SK-N-MC (cell line): ENCODE data around the gene TIMM21.

Source experiments
- DNase-seq: peaks from one replicate; pipeline ENCODE4 v3.0.0-alpha.2; 2011; ENCODE audit warnings: low read depth, low spot score
- H3K27ac ChIP-seq: fragments of 200-600 bp; sonication (generic); 2 replicates; pipeline ENCODE4 v1.5.1; 2016; ENCODE audit warnings: mixed run types
- H3K36me3 ChIP-seq: fragments of 200-600 bp; sonication (generic); 2 replicates; pipeline ENCODE4 v1.6.1; 2017; ENCODE audit warnings: antibody characterized with exemption, low read length, mixed read lengths; ENCODE audit not compliant: insufficient read depth
- H3K4me3 ChIP-seq: fragments of 200-600 bp; sonication (generic); 2 replicates; pipeline ENCODE4 v1.5.1; 2016
- H3K9ac ChIP-seq: fragments of 200-600 bp; sonication (generic); 2 replicates; pipeline ENCODE4 v1.8.0; 2017; ENCODE audit warnings: mixed run types, mixed read lengths; ENCODE audit not compliant: insufficient read length
- H3K9me3 ChIP-seq: fragments of 200-600 bp; sonication (generic); 2 replicates; pipeline ENCODE4 v1.6.1; 2017; ENCODE audit warnings: low read depth, mild to moderate bottlenecking, antibody characterized with exemption, low read length, moderate library complexity, mixed read lengths
- EZH2 ChIP-seq: fragments of 200-600 bp; sonication (generic); IDR thresholded peaks from one replicate; pipeline ENCODE4 v1.6.1; 2017; ENCODE audit warnings: antibody characterized with exemption
- FOXP2 ChIP-seq: optimal IDR thresholded peaks from 2 replicates; pipeline ENCODE3; 2011; ENCODE audit warnings: mild to moderate bottlenecking, moderate library complexity; ENCODE audit not compliant: insufficient read depth; ENCODE audit errors: extremely low read length, control extremely low read depth
- POLR2AphosphoS5 ChIP-seq: IDR thresholded peaks from 2 replicates; pipeline ENCODE4 v1.6.1; 2012; ENCODE audit warnings: mild to moderate bottlenecking, low read depth, low read length, borderline replicate concordance

The TIMM21 gene

GRCh38 chr18:74123200-74123599 lies 25.1 kb upstream of the TIMM21 start:
- Histone ChIP-seq H3K9ac (no peak overlapping the region), H3K4me3 (no peak overlapping the region), H3K27ac (no peak overlapping the region), H3K9me3 (no peaks in the 10 kb centered on the region), H3K36me3 (no peaks in the 10 kb centered on the region)
- DNase-seq: no peak
- no peak for TF ChIP-seq FOXP2
- TF ChIP-seq POLR2AphosphoS5: no peak
- TF ChIP-seq EZH2: no peak

GRCh38 chr18:74124642-74125041 lies 23.7 kb upstream of the TIMM21 start:
- Histone ChIP-seq H3K9ac (no peak overlapping the region), H3K27ac (no peak overlapping the region), H3K9me3 (no peaks in the 10 kb centered on the region), H3K4me3 (no peak overlapping the region), H3K36me3 (no peaks in the 10 kb centered on the region)
- no peak for DNase-seq
- TF ChIP-seq POLR2AphosphoS5 (no peak), EZH2 (no peak), FOXP2 (no peak)

GRCh38 chr18:74126684-74127655 lies 21.4 kb upstream of the TIMM21 start:
- DNase-seq: no peak
- Histone ChIP-seq H3K4me3 (no peak overlapping the region), H3K36me3 (no peaks in the 10 kb centered on the region), H3K27ac (no peak overlapping the region), H3K9ac (no peak overlapping the region), H3K9me3 (no peaks in the 10 kb centered on the region)
- no peak for TF ChIP-seq FOXP2
- no peak for TF ChIP-seq EZH2
- no peak for TF ChIP-seq POLR2AphosphoS5

- no peak for DNase-seq
- Histone ChIP-seq H3K9ac (no peak overlapping the region), H3K4me3 (no peak overlapping the region), H3K9me3 (no peaks in the 10 kb centered on the region), H3K36me3 (no peaks in the 10 kb centered on the region), H3K27ac (no peak overlapping the region)
- no peak for TF ChIP-seq EZH2
- no peak for TF ChIP-seq FOXP2
- TF ChIP-seq POLR2AphosphoS5: no peak
Observed at GRCh38 chr18:74128159-74128558, 20.2 kb upstream of the TIMM21 start.

- Histone ChIP-seq H3K4me3 (no peak overlapping the region), H3K27ac (no peak overlapping the region), H3K9ac (no peak overlapping the region), H3K9me3 (no peaks in the 10 kb centered on the region), H3K36me3 (no peaks in the 10 kb centered on the region)
- DNase-seq: no peak
- no peak for TF ChIP-seq EZH2
- TF ChIP-seq FOXP2: no peak
- no peak for TF ChIP-seq POLR2AphosphoS5
Observed at GRCh38 chr18:74131124-74131523, 17.2 kb upstream of the TIMM21 start.

GRCh38 chr18:74132201-74132600 lies 16.1 kb upstream of the TIMM21 start:
- no peaks in the 10 kb centered on the region for H3K36me3 ChIP-seq
- H3K9me3 ChIP-seq: no peaks in the 10 kb centered on the region
- DNase-seq: no peak
- H3K27ac ChIP-seq: no peak overlapping the region
- no peak overlapping the region for H3K4me3 ChIP-seq
- no peak overlapping the region for H3K9ac ChIP-seq
- TF ChIP-seq FOXP2 (no peak), EZH2 (no peak), POLR2AphosphoS5 (no peak)

- TF ChIP-seq EZH2 (no peak), POLR2AphosphoS5 (no peak), FOXP2 (no peak)
Observed at GRCh38 chr18:74137920-74138538, 10.3 kb upstream of the TIMM21 start.

GRCh38 chr18:74139411-74139810 lies 8.9 kb upstream of the TIMM21 start:
- no peak overlapping the region for H3K27ac ChIP-seq
- no peak overlapping the region for H3K9ac ChIP-seq
- H3K4me3 ChIP-seq: no peak overlapping the region
- TF ChIP-seq FOXP2 (no peak), POLR2AphosphoS5 (no peak), EZH2 (no peak)
- no peak for DNase-seq
- H3K9me3 ChIP-seq: no peaks in the 10 kb centered on the region
- no peaks in the 10 kb centered on the region for H3K36me3 ChIP-seq

More at GRCh38 chr18:74137920-74138538, 10.3 kb upstream of the TIMM21 start:
- H3K9me3 ChIP-seq: no peaks in the 10 kb centered on the region
- no peak overlapping the region for H3K4me3 ChIP-seq
- no peaks in the 10 kb centered on the region for H3K36me3 ChIP-seq
- H3K9ac ChIP-seq: no peak overlapping the region
- no peak for DNase-seq
- no peak overlapping the region for H3K27ac ChIP-seq

GRCh38 chr18:74139888-74140287 lies 8.4 kb upstream of the TIMM21 start:
- H3K36me3 ChIP-seq: no peaks in the 10 kb centered on the region
- H3K27ac ChIP-seq: no peak overlapping the region
- H3K9me3 ChIP-seq: no peaks in the 10 kb centered on the region
- TF ChIP-seq FOXP2 (no peak), EZH2 (no peak), POLR2AphosphoS5 (no peak)
- H3K4me3 ChIP-seq: no peak overlapping the region
- H3K9ac ChIP-seq: no peak overlapping the region
- DNase-seq: no peak
